K562 (cell line): Measurements from ENCODE around the gene SORCS1. TPM values are rescaled to one million over a fixed set of nuclear protein-coding genes. Genes with fewer than 3 reads are reported as not detected.

Source experiments
- ATAC-seq: fragments of 200-7000 bp; cut with Tn5 transposase; 3 replicates; pipeline ENCODE4 v1.9.1; 2020; ENCODE audit warnings: moderate library complexity
- BruUV-seq: library from RNA; stranded (reverse); fragments of 400-500 nt; replicated peaks from 2 replicates; lab custom pipeline; 2021; lab: Mats Ljungman, UMichigan
- CTCF ChIA-PET: fragments of 300-600 bp; formaldehyde crosslinking; extraction: SDS; loops from one replicate; lab custom pipeline; 2021; ENCODE audit warnings: low intra/inter-chr PET ratio; lab: Yijun Ruan, JAX
- POLR2A ChIA-PET: fragments of 300-600, 350-650 bp; sonication (Branson Sonifier 250); formaldehyde crosslinking; extraction: SDS; loops from one replicate; lab custom pipeline; 2021; ENCODE audit warnings: antibody characterized with exemption, inconsistent platforms; lab: Yijun Ruan, JAX
- DNase-seq, 4 experiments: peaks; one replicate each; pipeline versions ENCODE4 v3.0.0 to v3.0.0-alpha.2; 2011 to 2018; ENCODE audit warnings: low spot score in 3 of 4, mixed read lengths in 3 of 4; ENCODE audit errors: extremely low read depth in 1 of 4
- FAIRE-seq: peaks from 2 replicates; lab custom pipeline; 2011; peaks lifted over from hg19 to GRCh38; lab: Jason Lieb, UNC
- H2AFZ ChIP-seq: 2 replicates; pipeline ENCODE4 v1.6.0; 2011; ENCODE audit warnings: low read depth, low read length, control low read depth, inconsistent platforms
- H3K27ac ChIP-seq: fragments of 200-600 bp; 3 replicates; pipeline ENCODE4 v1.8.0; 2011; ENCODE audit warnings: low read depth, mild to moderate bottlenecking, control low read depth, inconsistent platforms, low read length, moderate library complexity, mixed read lengths; ENCODE audit errors: extremely low read depth
- H3K27me3 ChIP-seq, 2 experiments: fragments of 300-600 bp in 1 of 2; 2 replicates in 1 of 2; 3 replicates in 1 of 2; pipeline versions ENCODE4 v1.6.0 to v1.8.0; 2011; ENCODE audit warnings: inconsistent platforms in 2 of 2, low read length in 2 of 2, mild to moderate bottlenecking in 1 of 2, mixed read lengths in 1 of 2, moderate library complexity in 1 of 2; ENCODE audit not compliant: control insufficient read depth in 2 of 2, insufficient read depth in 2 of 2
- H3K36me3 ChIP-seq: fragments of 300-600 bp; 3 replicates; pipeline ENCODE4 v1.8.0; 2011; ENCODE audit warnings: mild to moderate bottlenecking, low read length, inconsistent platforms; ENCODE audit not compliant: control insufficient read depth, insufficient read depth
- H3K4me1 ChIP-seq, 2 experiments: fragments of 200-600 bp in 1 of 2; replicated peaks in 1 of 2; 2 replicates in 1 of 2; 3 replicates in 1 of 2; pipeline versions ENCODE4 v1.5.1 to v1.8.0; 2011; ENCODE audit warnings: inconsistent platforms in 2 of 2, low read length in 2 of 2, mild to moderate bottlenecking in 1 of 2, mixed read lengths in 1 of 2, moderate library complexity in 1 of 2; ENCODE audit not compliant: control insufficient read depth in 2 of 2, insufficient read depth in 2 of 2
- H3K4me2 ChIP-seq: 2 replicates; pipeline ENCODE4 v1.6.1; 2011; ENCODE audit warnings: low read length, control low read depth, inconsistent platforms, mixed read lengths; ENCODE audit not compliant: insufficient read depth
- H3K4me3 ChIP-seq: fragments of 200-600 bp; sonication (generic), shearing (Covaris generic); 2 replicates; pipeline ENCODE4 v1.5.1; 2016; ENCODE audit warnings: control low read depth, inconsistent platforms
- H3K79me2 ChIP-seq: fragments of 200-600 bp; 3 replicates; pipeline ENCODE4 v1.8.0; 2011; ENCODE audit warnings: low read length, inconsistent platforms; ENCODE audit not compliant: control insufficient read depth, insufficient read depth
- H3K9ac ChIP-seq, 2 experiments: 2 replicates each; pipeline versions ENCODE4 v1.6.0 to v1.6.1; 2011; ENCODE audit warnings: low read depth in 2 of 2, low read length in 2 of 2, control low read depth in 1 of 2, inconsistent platforms in 1 of 2, mild to moderate bottlenecking in 1 of 2, mixed read lengths in 1 of 2; ENCODE audit not compliant: insufficient read depth in 1 of 2
- H3K9me1 ChIP-seq: one replicate; pipeline ENCODE4 v1.6.0; 2011; ENCODE audit warnings: inconsistent platforms, mild to moderate bottlenecking, low read length, moderate library complexity; ENCODE audit not compliant: control insufficient read depth, insufficient read depth
- H3K9me3 ChIP-seq: replicated peaks from 2 replicates; pipeline ENCODE4 v1.5.1; 2011; ENCODE audit warnings: low read depth, low read length, inconsistent platforms; ENCODE audit not compliant: control insufficient read depth, insufficient read depth
- H4K20me1 ChIP-seq: replicated peaks from 2 replicates; pipeline ENCODE4 v1.6.1; 2011; ENCODE audit warnings: low read length, inconsistent platforms, mixed read lengths; ENCODE audit not compliant: control insufficient read depth, insufficient read depth
- ATF7 ChIP-seq: fragments of 450-650 bp; IDR thresholded peaks from 2 replicates; pipeline ENCODE4 v1.7.1; 2014; ENCODE audit warnings: mild to moderate bottlenecking, moderate library complexity
- CREM ChIP-seq: IDR thresholded peaks from 2 replicates; pipeline ENCODE4 v1.6.1; 2014; ENCODE audit warnings: antibody characterized with exemption, low read depth
- DNMT1 ChIP-seq: fragments of 450-650 bp; IDR thresholded peaks from 2 replicates; pipeline ENCODE4 v1.6.1; 2016; ENCODE audit warnings: antibody characterized with exemption, mild to moderate bottlenecking
- ETS2 ChIP-seq: IDR thresholded peaks from 2 replicates; pipeline ENCODE4 v1.6.1; 2016; ENCODE audit warnings: borderline replicate concordance, missing genetic modification characterization, mild to moderate bottlenecking, moderate library complexity, missing compliant biosample characterization; ENCODE audit not compliant: poor library complexity, severe bottlenecking
- FOSL1 ChIP-seq: fragments of 200-800 bp; sonication (Bioruptor generic); conservative IDR thresholded peaks from 2 replicates; pipeline ENCODE4 v1.6.1; 2016; ENCODE audit warnings: missing genetic modification characterization, missing compliant biosample characterization
- FOXM1 ChIP-seq, 2 experiments: fragments of 450-650 bp in 1 of 2; sonication (generic) in 1 of 2; formaldehyde crosslinking in 1 of 2; IDR thresholded peaks; 2 replicates each; pipeline versions ENCODE4 v1.6.1 to v1.9.0; 2017 to 2022; ENCODE audit warnings: low read depth in 2 of 2, mild to moderate bottlenecking in 2 of 2, missing genetic modification reagents in 1 of 2, moderate library complexity in 1 of 2
- GATAD2B ChIP-seq: fragments of 450-650 bp; IDR thresholded peaks from 2 replicates; pipeline ENCODE4 v1.6.1; 2017; ENCODE audit warnings: mild to moderate bottlenecking, borderline replicate concordance
- RFX7 ChIP-seq: fragments of 250-450 bp; sonication (Bioruptor Pico); IDR thresholded peaks from 2 replicates; pipeline ENCODE4 v1.5.1; 2021; ENCODE audit warnings: mild to moderate bottlenecking
- SIX5 ChIP-seq, 2 experiments: IDR thresholded peaks; 2 replicates each; pipeline ENCODE4 v1.6.1; 2011; ENCODE audit warnings: low read length in 2 of 2, borderline replicate concordance in 1 of 2, low read depth in 1 of 2, mild to moderate bottlenecking in 1 of 2, moderate library complexity in 1 of 2; ENCODE audit not compliant: insufficient read depth in 1 of 2
- SNRNP70 ChIP-seq: fragments of 200-400 bp; formaldehyde crosslinking; optimal IDR thresholded peaks from 2 replicates; pipeline ENCODE3; 2017; ENCODE audit warnings: low read depth, low read length
- SRSF7 ChIP-seq: fragments of 200-400 bp; formaldehyde crosslinking; optimal IDR thresholded peaks from 2 replicates; pipeline ENCODE3; 2017; ENCODE audit warnings: mild to moderate bottlenecking, low read depth, low read length
- TCFL5 ChIP-seq: fragments of 250-450 bp; sonication (Bioruptor Pico); conservative IDR thresholded peaks from 2 replicates; pipeline ENCODE4 v1.6.1; 2021; ENCODE audit warnings: mild to moderate bottlenecking, moderate library complexity, matching md5 sums
- ZBTB26 ChIP-seq: fragments of 450-650 bp; formaldehyde crosslinking; IDR thresholded peaks from 2 replicates; pipeline ENCODE4 v1.4.0; 2022; ENCODE audit warnings: missing genetic modification characterization
- WGBS: fragments of 100-300 bp; shearing (Covaris generic); methylation state at CpG from one replicate; pipeline ENCODE4 v1.1.6; 2016; ENCODE audit warnings: low coverage, mixed read lengths; ENCODE audit not compliant: insufficient coverage; ENCODE audit errors: missing lambda C conversion rate; 5-methylcytosine and 5-hydroxymethylcytosine counted together
- in situ Hi-C: fragments of 300-500 bp; cut with MboI; formaldehyde crosslinking; loops from 4 replicates; pipeline ENCODE4 v1.15.0; 2018; ENCODE audit warnings: inconsistent platforms, mixed read lengths
- intact Hi-C: fragments of 100-400 bp; cut with micrococcal nuclease; formaldehyde crosslinking; loops from 2 replicates; pipeline ENCODE4 v1.14.2; 2022
- polyA plus RNA-seq, 8 experiments: library from polyadenylated mRNA; depleted of rRNA in 4 of 8; stranded (reverse) in 5 of 8; unstranded in 3 of 8; fragments of >200 nt; fragmentation: Nextera tagmentation in 2 of 8; fragmentation: Illumina TruSeq in 1 of 8; extraction: Ambion mirVana in 2 of 8; extraction: Trizol in 1 of 8; gene quantifications; 2 replicates each; pipeline versions ENCODE4 v1.2.1 to v1.2.3, GENCODE V29; 2011 to 2014; ENCODE audit warnings: inconsistent platforms in 1 of 8, missing spikeins in 1 of 8
- total RNA-seq, 7 experiments: library from RNA; depleted of rRNA in 6 of 7; stranded (reverse); fragments of >200 nt in 6 of 7; fragmentation: Illumina TruSeq in 2 of 7; extraction: Trizol in 2 of 7; gene quantifications; 2 replicates each; pipeline versions ENCODE4 v1.2.1 to v1.2.3, GENCODE V29; 2011 to 2021; ENCODE audit warnings: low replicate concordance in 1 of 7
- TF ChIP-seq, protein P1 (sequence below), 2 experiments: fragments of 250-450 bp in 1 of 2; fragments of 450-650 bp in 1 of 2; sonication (Bioruptor Pico) in 1 of 2; IDR thresholded peaks; 2 replicates each; pipeline versions ENCODE4 v1.6.1 to v1.8.0; 2016 to 2021; ENCODE audit warnings: mild to moderate bottlenecking in 2 of 2, moderate library complexity in 2 of 2, missing compliant biosample characterization in 1 of 2, missing genetic modification characterization in 1 of 2
- TF ChIP-seq, protein P2 (sequence below): sonication (generic); formaldehyde crosslinking; IDR thresholded peaks from 2 replicates; pipeline ENCODE4 v1.8.0; 2022; ENCODE audit warnings: mild to moderate bottlenecking, missing genetic modification reagents

SORCS1 gene
- total and polyA plus RNA-seq, 9 of the 15 experiments (the other 6 are each of a cell fraction or from before 2014, with no cell fraction given) = 1.5 to 3.9 (median 2.7) TPM

- H3K27me3 ChIP-seq = no peaks in the 10 kb centered on the region
- no peak overlapping the region for H3K27ac ChIP-seq
- in situ Hi-C loops = no loop called here
- no peaks in the 10 kb centered on the region for H3K4me1 ChIP-seq
- ATAC-seq = no peak
- H3K9me1 ChIP-seq = no peaks in the 10 kb centered on the region
- no peaks in the 10 kb centered on the region for H3K36me3 ChIP-seq
- no TSS peak for BruUV-seq
- CTCF ChIA-PET = no interaction called here
- DNase-seq = no peak
- H3K9ac ChIP-seq = no peak overlapping the region
- WGBS = 0% methylated on average over 5 of the region's 5 CpGs
- intact Hi-C loops = no loop called here
- H3K9me3 ChIP-seq = no peaks in the 10 kb centered on the region
- H3K79me2 ChIP-seq = no peaks in the 10 kb centered on the region
- H2AFZ ChIP-seq = no peak overlapping the region
- no peaks in the 10 kb centered on the region for H4K20me1 ChIP-seq
- no peak overlapping the region for H3K4me2 ChIP-seq
- no peak overlapping the region for H3K4me3 ChIP-seq
- POLR2A ChIA-PET = no interaction called here
- FAIRE-seq = no peak
- TF ChIP-seq GATAD2B = no peak
- TF ChIP-seq SRSF7 = no peak
- no peak for TF ChIP-seq ETS2 (tag)
- TF ChIP-seq RFX7 (CRISPR knock-in tag) = no peak
- no peak for TF ChIP-seq DNMT1
- TF ChIP-seq TCFL5 (CRISPR knock-in tag) = no peak
- TF ChIP-seq ATF7 = no peak
- TF ChIP-seq SIX5 (IDR thresholded peaks at IDR 0.05; ENCODE audit: borderline replicate concordance in 1 of 2, insufficient read depth in 1 of 2, low read depth in 1 of 2, low read length in 2 of 2) = no peak
- TF ChIP-seq, protein P1, sequence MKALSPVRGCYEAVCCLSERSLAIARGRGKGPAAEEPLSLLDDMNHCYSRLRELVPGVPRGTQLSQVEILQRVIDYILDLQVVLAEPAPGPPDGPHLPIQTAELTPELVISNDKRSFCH (CRISPR knock-in tag; IDR thresholded peaks at IDR 0.05) = no peak
- TF ChIP-seq, protein P1 (tag; IDR thresholded peaks at IDR 0.05) = no peak
- no peak for TF ChIP-seq FOSL1 (tag)
- no peak for TF ChIP-seq SNRNP70
- TF ChIP-seq ZBTB26 = no peak
- TF ChIP-seq CREM = no peak
- TF ChIP-seq FOXM1 (IDR thresholded peaks at IDR 0.05; ENCODE audit: low read depth) = no peak
- no peak for TF ChIP-seq FOXM1 (CRISPR knock-in tag; IDR thresholded peaks at IDR 0.05; ENCODE audit: low read depth)
- TF ChIP-seq, protein P2, sequence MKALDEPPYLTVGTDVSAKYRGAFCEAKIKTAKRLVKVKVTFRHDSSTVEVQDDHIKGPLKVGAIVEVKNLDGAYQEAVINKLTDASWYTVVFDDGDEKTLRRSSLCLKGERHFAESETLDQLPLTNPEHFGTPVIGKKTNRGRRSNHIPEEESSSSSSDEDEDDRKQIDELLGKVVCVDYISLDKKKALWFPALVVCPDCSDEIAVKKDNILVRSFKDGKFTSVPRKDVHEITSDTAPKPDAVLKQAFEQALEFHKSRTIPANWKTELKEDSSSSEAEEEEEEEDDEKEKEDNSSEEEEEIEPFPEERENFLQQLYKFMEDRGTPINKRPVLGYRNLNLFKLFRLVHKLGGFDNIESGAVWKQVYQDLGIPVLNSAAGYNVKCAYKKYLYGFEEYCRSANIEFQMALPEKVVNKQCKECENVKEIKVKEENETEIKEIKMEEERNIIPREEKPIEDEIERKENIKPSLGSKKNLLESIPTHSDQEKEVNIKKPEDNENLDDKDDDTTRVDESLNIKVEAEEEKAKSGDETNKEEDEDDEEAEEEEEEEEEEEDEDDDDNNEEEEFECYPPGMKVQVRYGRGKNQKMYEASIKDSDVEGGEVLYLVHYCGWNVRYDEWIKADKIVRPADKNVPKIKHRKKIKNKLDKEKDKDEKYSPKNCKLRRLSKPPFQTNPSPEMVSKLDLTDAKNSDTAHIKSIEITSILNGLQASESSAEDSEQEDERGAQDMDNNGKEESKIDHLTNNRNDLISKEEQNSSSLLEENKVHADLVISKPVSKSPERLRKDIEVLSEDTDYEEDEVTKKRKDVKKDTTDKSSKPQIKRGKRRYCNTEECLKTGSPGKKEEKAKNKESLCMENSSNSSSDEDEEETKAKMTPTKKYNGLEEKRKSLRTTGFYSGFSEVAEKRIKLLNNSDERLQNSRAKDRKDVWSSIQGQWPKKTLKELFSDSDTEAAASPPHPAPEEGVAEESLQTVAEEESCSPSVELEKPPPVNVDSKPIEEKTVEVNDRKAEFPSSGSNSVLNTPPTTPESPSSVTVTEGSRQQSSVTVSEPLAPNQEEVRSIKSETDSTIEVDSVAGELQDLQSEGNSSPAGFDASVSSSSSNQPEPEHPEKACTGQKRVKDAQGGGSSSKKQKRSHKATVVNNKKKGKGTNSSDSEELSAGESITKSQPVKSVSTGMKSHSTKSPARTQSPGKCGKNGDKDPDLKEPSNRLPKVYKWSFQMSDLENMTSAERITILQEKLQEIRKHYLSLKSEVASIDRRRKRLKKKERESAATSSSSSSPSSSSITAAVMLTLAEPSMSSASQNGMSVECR = no peak
Observed at GRCh38 chr10:106537866-106538265, 626.6 kb downstream of the SORCS1 start.
